ENCODE data around the gene RPL27A.

DNA sequence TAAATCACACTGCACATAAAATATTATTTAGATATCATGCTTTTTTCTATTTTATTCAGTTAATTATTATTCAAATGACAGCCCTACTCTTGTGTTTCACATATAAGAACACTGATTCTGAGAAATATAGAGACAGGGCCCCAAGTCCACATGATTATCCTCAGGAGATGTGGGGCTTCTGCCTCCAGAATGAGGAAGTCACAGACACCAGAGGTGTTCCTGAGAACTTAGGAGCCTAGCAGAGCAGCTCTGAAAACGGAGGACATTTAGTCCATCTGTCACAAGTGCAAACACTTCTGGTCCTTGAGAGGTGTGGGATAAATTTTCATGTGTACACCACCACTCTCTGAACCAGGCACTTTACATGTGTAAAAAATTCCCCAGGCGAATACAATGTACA, 26.3 kb upstream of the RPL27A start:
- TF ChIP-seq, protein P1, sequence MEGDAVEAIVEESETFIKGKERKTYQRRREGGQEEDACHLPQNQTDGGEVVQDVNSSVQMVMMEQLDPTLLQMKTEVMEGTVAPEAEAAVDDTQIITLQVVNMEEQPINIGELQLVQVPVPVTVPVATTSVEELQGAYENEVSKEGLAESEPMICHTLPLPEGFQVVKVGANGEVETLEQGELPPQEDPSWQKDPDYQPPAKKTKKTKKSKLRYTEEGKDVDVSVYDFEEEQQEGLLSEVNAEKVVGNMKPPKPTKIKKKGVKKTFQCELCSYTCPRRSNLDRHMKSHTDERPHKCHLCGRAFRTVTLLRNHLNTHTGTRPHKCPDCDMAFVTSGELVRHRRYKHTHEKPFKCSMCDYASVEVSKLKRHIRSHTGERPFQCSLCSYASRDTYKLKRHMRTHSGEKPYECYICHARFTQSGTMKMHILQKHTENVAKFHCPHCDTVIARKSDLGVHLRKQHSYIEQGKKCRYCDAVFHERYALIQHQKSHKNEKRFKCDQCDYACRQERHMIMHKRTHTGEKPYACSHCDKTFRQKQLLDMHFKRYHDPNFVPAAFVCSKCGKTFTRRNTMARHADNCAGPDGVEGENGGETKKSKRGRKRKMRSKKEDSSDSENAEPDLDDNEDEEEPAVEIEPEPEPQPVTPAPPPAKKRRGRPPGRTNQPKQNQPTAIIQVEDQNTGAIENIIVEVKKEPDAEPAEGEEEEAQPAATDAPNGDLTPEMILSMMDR (IDR thresholded peaks at IDR 0.05 in 2 of 3, conservative IDR thresholded peaks at IDR 0.05 in 1 of 3; ENCODE audit: borderline replicate concordance in 1 of 3, insufficient read depth in 1 of 3, low read depth in 2 of 3, low read length in 2 of 3) = no peak
- TF ChIP-seq, protein P2, sequence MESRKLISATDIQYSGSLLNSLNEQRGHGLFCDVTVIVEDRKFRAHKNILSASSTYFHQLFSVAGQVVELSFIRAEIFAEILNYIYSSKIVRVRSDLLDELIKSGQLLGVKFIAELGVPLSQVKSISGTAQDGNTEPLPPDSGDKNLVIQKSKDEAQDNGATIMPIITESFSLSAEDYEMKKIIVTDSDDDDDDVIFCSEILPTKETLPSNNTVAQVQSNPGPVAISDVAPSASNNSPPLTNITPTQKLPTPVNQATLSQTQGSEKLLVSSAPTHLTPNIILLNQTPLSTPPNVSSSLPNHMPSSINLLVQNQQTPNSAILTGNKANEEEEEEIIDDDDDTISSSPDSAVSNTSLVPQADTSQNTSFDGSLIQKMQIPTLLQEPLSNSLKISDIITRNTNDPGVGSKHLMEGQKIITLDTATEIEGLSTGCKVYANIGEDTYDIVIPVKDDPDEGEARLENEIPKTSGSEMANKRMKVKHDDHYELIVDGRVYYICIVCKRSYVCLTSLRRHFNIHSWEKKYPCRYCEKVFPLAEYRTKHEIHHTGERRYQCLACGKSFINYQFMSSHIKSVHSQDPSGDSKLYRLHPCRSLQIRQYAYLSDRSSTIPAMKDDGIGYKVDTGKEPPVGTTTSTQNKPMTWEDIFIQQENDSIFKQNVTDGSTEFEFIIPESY (IDR thresholded peaks at IDR 0.05; ENCODE audit: extremely low read depth, insufficient replicate concordance, low read length) = no peak
- TF ChIP-seq POLR2A (IDR thresholded peaks at IDR 0.05; ENCODE audit: borderline replicate concordance, extremely low read depth, insufficient read depth, insufficient read length) (no peak), CBX3 (IDR thresholded peaks at IDR 0.05; ENCODE audit: low read depth) (no peak), ZNF274 (IDR thresholded peaks at IDR 0.05; ENCODE audit: low read depth, low read length) (no peak), REST (IDR thresholded peaks at IDR 0.05; ENCODE audit: low read depth) (no peak), EGR1 (IDR thresholded peaks at IDR 0.05; ENCODE audit: low read depth) (no peak), FOSL1 (IDR thresholded peaks at IDR 0.05; ENCODE audit: low read depth) (no peak), JUND (IDR thresholded peaks at IDR 0.05) (no peak), SP1 (IDR thresholded peaks at IDR 0.05; ENCODE audit: low read depth) (no peak), CEBPB (IDR thresholded peaks at IDR 0.05; ENCODE audit: low read depth) (no peak), POLR2AphosphoS5 (IDR thresholded peaks at IDR 0.05; ENCODE audit: low read depth, low read length) (no peak)
- TF ChIP-seq, protein P3, sequence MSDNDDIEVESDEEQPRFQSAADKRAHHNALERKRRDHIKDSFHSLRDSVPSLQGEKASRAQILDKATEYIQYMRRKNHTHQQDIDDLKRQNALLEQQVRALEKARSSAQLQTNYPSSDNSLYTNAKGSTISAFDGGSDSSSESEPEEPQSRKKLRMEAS (IDR thresholded peaks at IDR 0.05) = no peak
